ENCODE data around the gene VAMP2. TPM values are rescaled to one million over a fixed set of nuclear protein-coding genes. Genes with fewer than 3 reads are reported as not detected.

VAMP2 gene
- total RNA-seq, 1 donor from 2014 or later, result 6.2 TPM

DNA sequence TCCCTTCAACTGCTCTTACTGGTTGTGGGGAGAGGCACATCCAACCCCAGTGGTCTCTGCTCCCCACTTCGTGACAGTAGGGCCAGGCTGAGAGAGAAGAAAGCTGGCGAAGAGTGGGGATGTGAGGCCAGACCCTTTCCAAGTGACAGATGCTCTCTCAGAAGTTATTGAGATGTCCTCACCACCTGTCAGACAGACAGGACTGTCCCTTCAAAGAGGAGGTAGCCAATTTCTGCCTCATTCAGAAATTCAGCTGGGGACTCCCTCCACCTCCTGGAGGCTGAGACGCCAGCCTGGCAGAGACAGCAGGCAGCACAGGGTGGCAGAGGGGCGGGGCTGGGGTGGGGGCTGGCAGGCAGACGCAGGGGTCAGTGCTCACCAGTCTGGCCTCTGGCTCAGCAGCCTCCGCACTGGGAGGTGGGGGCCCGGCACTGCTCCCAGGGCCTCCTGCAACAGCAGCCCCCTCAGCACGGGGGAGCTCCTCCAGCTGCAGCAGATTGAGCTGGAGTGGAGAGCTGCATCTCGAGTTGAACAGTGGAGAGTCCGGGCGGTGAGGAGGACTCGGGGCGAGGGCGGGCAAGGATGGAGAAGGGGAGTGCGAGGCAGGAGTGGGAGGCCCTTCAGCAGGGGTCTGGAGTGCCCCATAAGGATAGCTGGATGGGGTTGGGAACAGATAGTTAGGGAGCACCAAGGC lies 19.7 kb downstream of the VAMP2 start:
- no peak for DNase-seq (ENCODE audit: low read depth)

DNA sequence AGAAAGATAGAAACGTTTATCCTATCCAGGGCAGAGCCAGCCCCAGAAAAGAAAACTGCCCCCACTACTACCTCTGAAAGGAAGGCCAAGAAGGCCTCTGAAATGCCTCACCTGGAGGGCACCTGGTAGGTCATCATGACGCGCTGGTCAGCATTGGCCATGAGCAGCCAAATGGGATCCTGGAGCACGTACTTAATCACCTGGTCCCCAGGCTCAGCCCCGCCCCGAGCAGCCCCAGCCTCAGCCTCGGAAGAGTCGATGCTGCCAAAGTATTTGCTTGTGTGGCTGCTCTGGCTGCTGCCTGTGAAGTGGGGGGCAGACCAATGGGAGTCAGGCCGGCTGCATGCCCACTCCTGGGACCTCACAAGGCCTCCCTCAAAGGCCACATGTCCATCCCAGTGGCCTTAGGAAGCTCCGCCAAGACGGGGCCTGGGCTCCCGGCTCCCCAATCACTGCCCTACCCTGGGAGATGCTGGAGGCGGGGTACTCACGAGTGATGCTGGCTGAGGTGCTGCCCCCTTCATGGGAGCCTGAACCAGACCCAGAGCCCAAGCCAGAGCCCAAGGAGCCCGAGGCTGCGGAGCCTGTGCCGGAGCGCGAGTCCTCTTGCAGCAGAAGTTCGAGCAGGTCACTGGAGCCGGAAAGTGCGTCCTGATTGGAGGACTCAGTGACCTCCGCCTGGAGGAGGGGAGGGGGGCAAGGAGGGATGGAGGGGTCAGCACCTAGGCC lies 20.4 kb downstream of the VAMP2 start:
- DNase-seq (ENCODE audit: low read depth), result no peak

DNA sequence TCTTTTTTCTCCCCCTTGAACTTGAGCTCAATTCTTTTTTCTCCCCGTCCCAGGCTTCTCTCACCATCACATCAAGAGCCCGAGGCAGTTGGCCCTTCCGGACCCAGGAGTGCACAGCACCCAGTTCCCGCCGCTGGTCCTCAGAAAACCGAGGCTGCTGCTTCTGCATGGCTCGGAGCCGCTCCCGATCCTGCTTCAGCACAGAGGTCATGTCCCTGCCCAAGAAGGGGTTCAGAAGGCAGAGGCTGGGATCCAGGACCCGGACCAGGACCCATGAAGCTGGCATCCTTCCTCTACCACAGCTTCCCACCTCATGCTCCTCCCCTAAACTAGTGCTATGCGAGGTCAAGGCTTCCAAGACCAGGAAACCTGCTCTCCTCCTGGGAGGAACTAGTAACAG lies 21.0 kb downstream of the VAMP2 start:
- DNase-seq (ENCODE audit: low read depth), result no peak

DNA sequence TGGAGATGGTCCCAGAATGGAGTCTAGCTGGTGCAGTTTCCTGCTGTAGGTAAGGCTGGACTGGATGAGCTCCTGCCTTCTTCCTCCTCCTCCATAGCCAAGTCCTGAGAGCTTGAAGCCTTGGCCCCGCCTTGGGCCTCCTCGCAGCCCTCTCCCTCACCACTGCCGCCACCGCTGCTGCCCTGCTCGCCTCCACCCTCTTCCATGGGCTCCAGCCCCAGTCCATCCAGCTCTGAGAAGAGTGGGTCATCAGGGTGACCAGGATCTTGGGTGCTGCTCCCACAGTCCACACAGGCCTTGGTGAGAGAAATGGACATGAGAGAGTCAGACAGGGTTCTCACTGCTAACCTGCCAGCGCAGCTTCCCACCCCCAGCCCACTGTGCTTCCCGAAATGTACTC lies 21.7 kb downstream of the VAMP2 start:
- DNase-seq (ENCODE audit: low read depth), result no peak

DNA sequence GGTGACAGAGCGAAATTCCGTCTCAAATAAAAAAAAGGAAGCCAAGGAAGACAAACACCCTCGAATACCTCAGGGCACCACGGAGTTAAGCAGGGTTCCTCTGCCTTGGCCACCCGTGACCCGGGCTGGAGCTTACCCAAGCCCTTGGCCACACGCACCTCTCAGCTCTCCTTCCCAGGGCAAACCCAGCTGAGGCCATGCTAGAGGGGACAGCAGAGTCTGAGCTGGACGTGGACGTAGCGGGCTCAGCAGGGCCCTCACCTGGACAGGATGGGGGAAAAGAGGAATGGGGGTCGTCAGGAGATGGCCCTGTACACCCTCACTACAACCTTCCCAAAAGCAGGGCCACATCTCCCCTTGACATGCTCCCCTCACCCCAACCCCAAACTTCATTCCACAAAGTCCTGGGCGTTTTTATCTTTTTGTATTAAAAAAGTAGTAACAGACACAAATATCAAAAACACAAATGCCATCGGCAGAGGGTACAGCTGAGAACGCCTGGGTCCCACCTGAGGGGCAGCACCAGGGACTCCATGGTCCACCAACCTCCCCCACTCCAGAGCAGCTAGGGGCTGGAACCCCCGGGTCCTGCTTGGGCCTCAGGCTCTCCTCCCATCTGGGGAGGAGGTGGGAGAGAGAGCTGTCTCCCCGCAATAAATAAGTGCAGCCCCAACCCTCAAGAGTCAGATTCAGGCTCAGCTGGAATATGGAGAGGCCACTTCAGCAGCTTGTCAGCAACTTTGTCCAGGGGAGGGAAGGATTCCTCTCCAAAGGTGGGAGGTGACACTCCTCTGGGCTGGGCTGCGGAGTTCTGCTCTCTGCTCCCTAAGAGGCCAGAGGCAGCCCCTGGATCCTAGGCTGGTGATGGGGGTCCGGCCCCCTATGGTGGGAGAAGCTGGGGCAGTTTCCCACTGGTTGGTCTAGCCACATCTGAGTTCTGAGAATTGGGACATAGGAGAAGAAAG lies 22.4 kb downstream of the VAMP2 start:
- DNase-seq (ENCODE audit: low read depth), result no peak

DNA sequence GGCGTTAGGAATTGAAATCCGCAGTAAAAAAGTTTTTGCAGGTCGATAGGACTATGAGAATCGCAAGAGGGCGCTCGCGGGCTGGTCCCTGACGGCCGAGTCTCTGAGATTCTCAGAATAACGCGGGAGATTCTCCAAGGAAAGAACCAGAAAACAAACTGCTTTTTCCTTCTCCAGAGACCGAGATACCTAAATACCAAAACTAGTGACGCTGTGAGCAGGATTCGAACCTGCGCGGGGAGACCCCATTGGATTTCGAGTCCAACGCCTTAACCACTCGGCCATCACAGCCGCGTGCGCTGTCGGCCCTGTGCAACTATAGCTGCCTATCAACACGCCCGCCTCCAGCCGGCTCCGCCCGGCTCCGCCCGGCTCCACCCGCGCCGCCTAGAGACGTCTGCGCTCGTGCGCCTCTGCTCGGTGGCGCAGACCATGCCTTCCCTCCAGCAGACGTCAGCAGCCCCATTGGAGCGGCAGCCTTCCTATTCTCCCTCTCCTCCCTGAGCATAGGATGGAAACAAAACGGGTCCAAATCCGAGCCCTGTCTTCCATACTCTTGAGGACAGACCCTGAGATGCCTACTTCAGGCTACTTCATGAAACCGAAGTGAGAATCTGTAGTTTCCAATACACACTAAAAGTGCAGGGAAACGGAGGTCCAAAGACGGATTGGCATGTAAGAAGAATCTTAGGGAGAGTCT lies 23.9 kb downstream of the VAMP2 start:
- DNase-seq (ENCODE audit: low read depth), result peak; percentile 95

DNA sequence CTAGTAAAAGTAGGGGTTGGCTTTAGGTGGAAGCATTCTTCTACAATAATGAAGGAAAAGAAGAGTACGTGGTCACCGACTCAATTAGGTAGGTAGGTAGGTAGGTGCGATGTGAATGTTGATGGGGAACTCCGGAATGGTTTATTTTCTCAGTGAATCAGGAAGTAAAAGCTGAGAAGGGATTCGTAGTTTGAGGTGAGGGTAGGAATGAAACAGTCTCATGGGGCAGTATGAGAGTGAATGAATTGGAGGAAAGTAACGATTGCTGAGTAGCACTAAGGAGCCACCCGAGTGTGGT lies 24.4 kb downstream of the VAMP2 start:
- no peak for DNase-seq (ENCODE audit: low read depth)

DNA sequence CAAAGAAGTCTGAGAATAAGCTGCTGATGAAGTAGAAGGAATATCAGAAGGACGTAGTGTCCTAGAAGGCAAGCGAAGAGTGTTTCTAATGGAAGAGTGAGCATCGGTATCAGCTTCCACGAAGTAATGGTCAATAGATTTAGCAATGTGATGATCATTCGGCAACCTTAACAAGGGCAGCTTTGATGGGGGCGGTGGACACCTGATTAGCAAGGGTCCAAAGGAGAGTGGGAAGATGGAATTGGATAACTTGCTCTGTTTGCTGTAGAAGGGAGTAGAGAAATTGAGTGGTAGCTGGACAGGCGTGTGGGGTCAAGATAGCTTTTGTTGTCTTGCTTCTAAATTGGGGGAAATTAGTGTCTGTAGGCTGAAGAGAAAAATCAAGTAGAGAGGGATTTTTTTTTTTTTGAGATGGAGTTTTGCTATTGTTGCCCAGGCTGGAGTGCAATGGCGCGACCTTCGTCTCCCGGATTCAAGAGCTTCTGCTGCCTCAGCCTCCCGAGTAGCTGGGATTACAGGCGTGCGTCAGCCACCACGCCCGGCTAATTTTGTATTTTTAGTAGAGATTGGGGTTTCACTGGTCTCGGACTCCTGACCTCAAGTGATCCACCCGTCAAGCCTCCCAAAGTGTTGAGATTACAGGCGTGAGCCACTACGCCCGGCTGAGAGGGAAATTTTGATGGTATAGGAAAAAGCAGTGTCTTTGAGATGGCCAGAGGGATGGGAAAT lies 24.9 kb downstream of the VAMP2 start:
- DNase-seq (ENCODE audit: low read depth), result no peak

DNA sequence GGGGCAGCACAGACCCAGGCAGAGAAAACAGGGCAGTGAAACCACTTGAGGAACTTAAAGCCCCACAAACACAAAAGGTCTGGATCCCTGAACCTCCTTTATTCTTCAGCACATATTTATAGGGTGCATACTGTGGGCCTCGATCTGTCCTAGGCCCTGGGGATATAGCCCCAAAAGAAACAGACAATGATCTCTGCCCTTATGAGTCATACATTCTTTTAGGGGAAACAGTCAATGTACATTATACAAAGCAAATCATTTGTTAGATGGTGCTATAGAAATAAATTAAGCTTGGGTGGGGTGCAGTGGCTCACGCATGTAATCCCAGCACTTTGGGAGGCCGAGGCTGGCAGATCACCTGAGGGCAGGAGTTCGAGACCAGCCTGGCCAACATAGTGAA lies 28.8 kb downstream of the VAMP2 start:
- DNase-seq (ENCODE audit: low read depth), result no peak

DNA sequence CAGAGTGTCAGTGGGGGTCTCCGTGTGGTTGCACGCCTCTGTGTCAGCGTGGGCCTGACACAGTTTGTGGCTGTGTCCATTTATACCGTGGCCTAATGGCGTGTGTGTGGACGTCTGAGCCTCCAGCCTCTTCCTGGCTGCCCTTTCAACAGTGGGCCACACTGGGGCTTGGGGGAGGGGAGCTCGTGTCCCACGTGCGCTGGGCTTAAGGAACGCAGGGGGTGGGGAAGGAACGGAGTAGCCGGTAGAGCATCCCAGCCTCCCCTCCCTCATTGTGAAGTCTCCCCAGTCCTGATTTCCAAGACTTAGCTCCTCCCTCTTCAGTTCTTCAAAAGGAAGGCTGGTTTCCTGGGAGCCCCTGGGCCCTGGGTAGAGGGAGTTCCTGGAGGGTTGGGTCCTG lies 29.3 kb downstream of the VAMP2 start:
- no peak for DNase-seq (ENCODE audit: low read depth)

DNA sequence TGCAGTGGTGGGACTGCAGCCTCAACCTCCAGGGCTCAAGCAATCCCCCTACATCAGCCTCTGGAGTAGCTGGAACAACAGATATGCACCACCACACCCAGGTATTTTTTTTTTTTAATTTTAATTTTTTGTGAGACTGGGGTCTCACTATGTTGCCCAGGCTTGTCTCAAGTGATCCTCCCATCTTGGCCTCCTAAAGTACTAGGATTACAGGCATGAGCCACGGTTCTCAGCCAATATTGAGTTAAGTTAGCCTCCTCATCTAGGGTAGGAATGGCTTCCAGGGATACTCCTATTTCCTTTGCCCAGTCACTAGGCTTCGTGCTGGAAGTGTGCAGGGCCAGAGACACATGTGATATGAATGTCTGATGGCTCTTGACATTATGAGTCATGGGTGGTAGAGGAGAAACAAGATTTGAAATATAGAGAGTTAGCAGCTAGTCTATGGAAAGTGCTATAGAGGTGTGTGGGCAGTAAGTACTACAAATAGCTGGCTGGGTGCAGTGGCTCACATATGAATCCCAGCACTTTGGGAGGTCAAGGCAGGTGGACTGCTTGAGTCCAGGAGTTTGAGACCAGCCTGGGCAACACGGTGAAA lies 30.8 kb downstream of the VAMP2 start:
- DNase-seq (ENCODE audit: low read depth), result no peak

DNA sequence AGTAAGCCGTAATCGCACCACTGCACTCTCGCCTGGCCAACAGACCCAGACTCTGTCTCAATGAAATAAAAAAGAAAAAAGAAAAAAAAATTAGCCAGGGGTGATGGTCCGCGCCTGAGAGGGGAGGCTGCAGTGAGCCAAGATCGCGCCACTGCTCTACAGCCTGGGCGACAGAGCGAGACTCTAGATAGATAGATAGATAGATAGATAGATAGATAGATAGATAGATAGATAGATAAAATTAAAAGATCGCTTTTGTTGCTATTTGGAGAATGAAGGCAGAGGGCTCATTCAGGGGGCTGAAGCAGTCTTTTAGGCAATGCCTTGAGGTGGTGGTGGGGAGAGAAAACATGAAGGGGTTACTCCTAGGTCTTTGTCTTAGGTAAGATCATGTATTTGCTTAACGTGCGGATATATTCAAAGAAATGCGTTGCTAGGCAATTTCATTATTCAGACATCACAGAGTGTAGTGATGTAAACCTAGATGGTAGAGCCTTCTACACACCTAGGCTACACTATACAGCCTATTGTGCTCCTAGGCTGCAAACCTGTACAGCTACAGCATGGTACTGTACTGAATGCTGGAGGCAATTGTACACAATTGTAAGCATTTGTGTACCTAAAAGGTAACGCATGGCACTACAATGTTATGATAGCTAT lies 34.5 kb downstream of the VAMP2 start:
- no peak for DNase-seq (ENCODE audit: low read depth)

DNA sequence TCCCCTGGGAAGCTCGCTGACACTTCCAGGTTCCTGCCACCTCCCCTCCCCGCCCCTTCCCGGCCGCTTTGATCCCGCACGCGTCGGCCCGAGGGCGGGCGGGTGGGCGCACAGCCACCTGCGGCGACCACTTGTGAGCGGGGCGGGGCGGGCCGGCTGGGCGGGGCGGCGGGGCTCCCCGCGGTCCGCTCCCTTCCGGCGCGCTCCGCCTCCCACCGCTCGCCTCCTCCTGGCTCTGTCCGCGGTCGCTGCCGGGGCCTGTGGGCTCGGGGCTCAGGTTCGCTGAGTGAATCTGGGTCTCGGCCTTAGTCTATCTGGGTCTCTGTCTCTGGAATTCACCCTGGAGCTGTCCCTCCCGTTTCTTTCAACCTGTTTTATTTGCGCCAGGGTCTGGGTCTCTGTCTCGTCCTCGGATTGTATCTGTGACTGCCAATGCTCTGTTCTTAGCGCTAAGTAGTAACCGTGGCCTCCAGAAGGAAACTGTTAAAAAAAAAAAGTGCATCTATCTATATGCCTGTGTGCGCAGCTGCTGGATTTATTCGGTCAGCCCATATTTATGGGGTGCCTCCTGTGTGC lies 36.2 kb downstream of the VAMP2 start:
- no peak for DNase-seq (ENCODE audit: low read depth)

DNA sequence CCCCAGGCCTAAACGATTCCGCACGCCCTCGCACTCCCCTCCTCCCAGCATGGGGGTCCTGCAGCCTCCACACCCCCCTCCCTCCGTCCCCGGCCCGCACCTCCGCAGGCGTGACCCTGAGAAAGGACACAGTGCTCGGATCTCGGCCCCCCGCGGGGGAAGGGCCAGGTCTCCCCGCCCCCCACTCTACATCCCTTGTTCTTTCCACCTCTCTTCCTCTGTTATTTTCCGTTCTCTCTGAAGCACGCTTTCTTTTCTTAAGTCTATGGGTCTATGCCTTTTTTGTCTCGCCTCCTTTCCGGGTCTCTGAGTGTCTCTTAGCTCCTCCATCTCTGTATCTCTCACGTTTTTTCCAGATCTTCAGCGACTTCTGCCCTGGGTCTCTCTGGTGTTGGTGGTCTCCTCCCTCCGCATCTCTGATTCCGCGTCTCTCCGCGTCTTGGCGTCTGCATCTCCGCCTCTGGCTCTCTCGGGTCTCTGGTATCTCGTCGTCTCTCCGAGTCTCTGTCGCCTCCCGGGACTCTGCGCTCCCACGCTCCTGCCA lies 36.7 kb downstream of the VAMP2 start:
- DNase-seq (ENCODE audit: low read depth), result no peak

DNA sequence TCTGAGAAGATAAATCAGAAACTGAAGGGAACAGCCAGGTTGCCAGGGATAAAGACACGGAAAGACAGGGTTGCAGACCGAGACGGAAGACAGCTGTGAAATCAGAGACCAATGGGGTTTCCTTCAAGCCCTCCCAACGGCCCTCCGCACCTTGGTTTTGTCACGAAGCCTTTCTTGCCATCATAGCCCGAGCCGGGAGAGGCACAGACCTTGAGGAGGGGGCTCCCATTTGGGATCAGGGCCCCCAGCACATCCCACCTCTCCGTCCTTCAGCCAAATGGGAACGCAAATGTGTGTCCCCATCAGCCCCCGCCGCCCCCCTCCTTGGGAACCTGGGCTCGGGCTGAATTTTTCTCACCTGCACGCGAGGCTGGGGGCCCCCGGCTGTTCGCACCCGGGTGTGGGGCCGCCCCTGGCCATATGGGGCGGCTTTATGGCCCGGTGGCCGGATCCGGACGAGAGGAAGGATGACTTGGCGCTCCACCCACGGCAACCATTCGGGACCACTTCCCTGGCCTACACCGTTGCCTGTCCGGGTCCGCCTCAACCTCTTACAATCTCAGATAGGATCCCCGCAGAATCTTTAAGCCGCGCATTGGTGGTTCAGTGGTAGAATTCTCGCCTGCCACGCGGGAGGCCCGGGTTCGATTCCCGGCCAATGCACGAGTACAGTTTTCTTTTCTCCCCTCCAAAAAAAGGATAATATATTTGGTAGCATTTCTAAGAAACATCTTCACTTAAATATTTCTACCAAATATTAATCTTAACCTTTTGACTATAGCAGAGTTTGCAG lies 37.4 kb downstream of the VAMP2 start:
- no peak for DNase-seq (ENCODE audit: low read depth)

DNA sequence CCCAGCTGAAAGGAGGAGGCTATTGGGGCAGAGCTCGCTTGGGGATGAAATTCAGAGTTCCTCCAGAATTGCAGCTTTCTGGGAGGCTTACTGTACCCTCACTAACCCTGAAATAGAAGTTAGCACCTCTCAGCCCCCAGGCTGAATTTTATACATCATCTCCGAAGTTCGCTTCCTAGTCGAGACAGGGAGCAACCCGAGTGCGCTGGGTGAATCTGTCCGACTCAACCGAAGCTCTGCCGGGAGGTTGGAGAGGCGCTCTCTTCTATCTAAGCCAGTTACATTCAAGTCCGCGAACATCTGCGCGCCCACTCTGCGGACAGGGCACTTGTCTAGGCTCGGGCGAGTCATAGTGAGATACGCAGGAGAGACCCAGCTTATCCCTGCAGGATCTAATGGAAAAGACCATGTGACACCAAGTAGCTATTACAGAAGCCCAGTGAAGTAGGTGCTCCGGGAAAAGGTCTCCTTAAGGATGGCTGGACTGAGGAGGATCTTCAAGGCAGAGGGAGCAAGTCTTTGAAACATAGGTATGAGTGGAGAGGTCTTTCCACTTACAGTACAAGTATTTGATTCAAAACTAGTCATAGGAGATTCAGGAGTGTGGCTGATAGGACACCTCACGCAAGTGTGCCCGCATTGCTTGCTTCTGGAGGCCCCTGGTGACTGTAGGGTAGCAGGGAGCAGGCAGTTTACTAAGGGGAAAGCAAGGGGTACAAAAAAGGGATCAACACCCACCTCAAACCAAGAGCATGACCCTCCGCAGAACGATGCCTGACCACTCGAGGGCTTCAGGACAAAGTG lies 38.2 kb downstream of the VAMP2 start:
- DNase-seq (ENCODE audit: low read depth), result no peak

DNA sequence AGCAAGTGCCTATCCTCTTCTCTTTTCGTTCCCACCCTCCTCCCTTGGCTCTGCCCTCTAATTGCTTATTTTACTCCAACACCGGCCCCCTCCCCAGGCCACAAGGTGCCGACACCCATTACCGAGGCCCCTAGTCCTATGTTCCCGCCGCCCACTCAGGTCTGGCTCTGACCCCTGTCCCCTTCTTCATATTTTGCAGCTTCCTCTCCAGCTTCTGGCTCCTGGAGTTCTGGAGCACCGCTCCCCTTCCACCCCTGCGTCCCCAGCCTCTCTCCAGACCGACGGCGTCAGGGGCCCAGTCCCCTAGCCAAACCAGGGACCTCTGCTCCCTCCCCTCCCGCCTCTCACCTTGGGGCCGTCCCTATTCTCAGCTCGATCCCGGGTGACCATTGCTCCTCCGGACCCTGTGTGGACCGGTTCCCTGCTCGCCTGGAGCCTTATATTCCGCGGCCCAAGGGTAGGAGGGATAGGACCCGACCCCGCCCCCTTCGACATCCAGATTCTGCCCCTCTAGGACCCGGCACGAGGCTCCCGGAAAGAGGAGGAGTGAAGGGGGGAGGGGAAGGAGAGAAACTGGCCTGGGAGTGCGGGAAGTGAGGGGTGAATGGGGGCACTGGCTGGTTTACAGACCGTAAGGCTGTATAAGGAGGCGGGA lies 38.9 kb downstream of the VAMP2 start, which contains the start of gene HES7:
TSS of gene HES7 (minus strand) at position 412 of the 655 bp plus-strand sequence. CDS start at position 390, 22 bp downstream.
- no peak for DNase-seq (ENCODE audit: low read depth)
